HG03175 (cell line): ENCODE results near the gene TTLL13.

Source experiments
- ATAC-seq: cut with Tn5 transposase; IDR thresholded peaks from one replicate; pipeline ENCODE4 v1.9.1; 2021; ENCODE audit warnings: mild to moderate bottlenecking, moderate library complexity; ENCODE audit not compliant: unreplicated experiment

Gene TTLL13

GRCh38 chr15:90249203-90249863 lies at the start of gene TTLL13:
Gene TTLL13 (plus strand): TSS chr15:90249556. CDS start chr15:90250631, 1,075 bp downstream.
- ATAC-seq = peak; percentile 76

- ATAC-seq = peak; percentile 17
Measured at GRCh38 chr15:90200534-90201129, 48.7 kb upstream of the TTLL13 start.

GRCh38 chr15:90201130-90201943 lies 48.0 kb upstream of the TTLL13 start, which contains the start of gene SEMA4B:
Gene SEMA4B (plus strand): TSS chr15:90201330. CDS start chr15:90201579, 249 bp downstream.
- peak; percentile 73 for ATAC-seq

- ATAC-seq = no peak
Measured at GRCh38 chr15:90201944-90202375, 47.4 kb upstream of the TTLL13 start.

GRCh38 chr15:90202929-90203328 lies 46.4 kb upstream of the TTLL13 start:
- no peak for ATAC-seq

- ATAC-seq = no peak
Measured at GRCh38 chr15:90203473-90203872, 45.9 kb upstream of the TTLL13 start.

- ATAC-seq = no peak
Measured at GRCh38 chr15:90203922-90204321, 45.4 kb upstream of the TTLL13 start.

- ATAC-seq = no peak
Measured at GRCh38 chr15:90205050-90205848, 44.1 kb upstream of the TTLL13 start.

GRCh38 chr15:90205886-90206285 lies 43.5 kb upstream of the TTLL13 start:
- no peak for ATAC-seq

- ATAC-seq = no peak
Measured at GRCh38 chr15:90207252-90207651, 42.1 kb upstream of the TTLL13 start.

- no peak for ATAC-seq
Measured at GRCh38 chr15:90208356-90208755, 41.0 kb upstream of the TTLL13 start.

- no peak for ATAC-seq
Measured at GRCh38 chr15:90209591-90209990, 39.8 kb upstream of the TTLL13 start.

- ATAC-seq = no peak
Measured at GRCh38 chr15:90210593-90210992, 38.8 kb upstream of the TTLL13 start.

- no peak for ATAC-seq
Measured at GRCh38 chr15:90211009-90211408, 38.3 kb upstream of the TTLL13 start.

GRCh38 chr15:90211440-90212143 lies 37.8 kb upstream of the TTLL13 start:
- no peak for ATAC-seq

- ATAC-seq = peak; percentile 31
Measured at GRCh38 chr15:90212221-90213098, 36.9 kb upstream of the TTLL13 start.

- no peak for ATAC-seq
Measured at GRCh38 chr15:90213122-90213817, 36.1 kb upstream of the TTLL13 start.

- ATAC-seq = no peak
Measured at GRCh38 chr15:90213818-90214204, 35.5 kb upstream of the TTLL13 start.
